AG04449 (cell line): ENCODE data around the gene QKI.

Experiments
- CTCF ChIA-PET: fragments of 350-600 bp; formaldehyde crosslinking; extraction: SDS; loops from one replicate; lab custom pipeline; 2021; ENCODE audit warnings: antibody characterized with exemption; lab: Yijun Ruan, JAX
- POLR2A ChIA-PET: fragments of 400-600, 350-600 bp; formaldehyde crosslinking; extraction: SDS; loops from one replicate; lab custom pipeline; 2020; ENCODE audit warnings: antibody characterized with exemption, inconsistent platforms; lab: Yijun Ruan, JAX
- DNase-seq: peaks from one replicate; pipeline ENCODE4 v3.0.0-alpha.2; 2010; ENCODE audit warnings: low read depth, low spot score
- H3K4me3 ChIP-seq: 2 replicates; pipeline ENCODE4 v1.5.1; 2011; ENCODE audit warnings: low read depth, mild to moderate bottlenecking, control low read depth, low read length
- TF ChIP-seq, protein P1 (sequence below): IDR thresholded peaks from one replicate; pipeline ENCODE4 v1.5.1; 2011; ENCODE audit warnings: mild to moderate bottlenecking, moderate library complexity, low read length, control low read depth, inconsistent platforms; ENCODE audit not compliant: insufficient read depth; ENCODE audit errors: missing control alignments

QKI gene

DNA sequence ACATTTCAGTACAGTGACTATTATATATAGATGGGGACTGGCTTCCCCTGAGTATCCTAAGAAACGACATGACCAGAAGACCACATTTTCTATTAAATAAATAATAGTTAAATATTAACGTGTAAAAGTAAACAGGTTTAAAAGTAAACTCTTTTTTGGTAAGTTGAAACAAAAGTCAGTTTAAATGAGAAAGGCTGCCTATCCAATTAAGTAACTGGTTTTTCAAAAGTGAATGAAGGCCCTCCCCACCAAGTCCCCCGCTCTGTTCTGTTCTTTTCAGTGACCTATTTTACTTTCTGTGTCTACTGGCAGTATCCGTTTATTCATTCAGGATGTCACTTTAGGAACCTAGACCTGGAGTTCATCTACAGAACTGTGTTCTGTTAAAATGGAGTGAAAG, 32.0 kb downstream of the QKI start:
- ChIA-PET POLR2A (no interaction called here), CTCF (no interaction called here)

DNA sequence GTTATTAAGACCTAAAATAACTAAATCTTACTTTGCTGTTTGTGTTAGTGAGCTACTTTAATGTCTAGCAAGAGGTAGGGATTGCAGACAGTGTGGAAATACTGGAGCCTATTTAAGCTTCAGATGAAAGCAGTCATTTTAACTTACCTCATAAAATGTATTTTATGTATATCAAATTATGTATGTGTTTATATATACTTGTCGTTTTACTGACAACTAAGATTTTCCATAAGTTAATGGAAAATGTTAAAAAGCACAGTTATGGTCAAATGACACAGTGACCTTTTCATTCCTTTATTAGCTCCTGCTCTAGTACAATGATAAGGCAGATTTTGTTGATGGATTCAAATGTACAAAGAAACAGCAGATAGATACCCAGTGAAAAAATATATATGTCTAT, 34.6 kb downstream of the QKI start:
- TF ChIP-seq, protein P1, sequence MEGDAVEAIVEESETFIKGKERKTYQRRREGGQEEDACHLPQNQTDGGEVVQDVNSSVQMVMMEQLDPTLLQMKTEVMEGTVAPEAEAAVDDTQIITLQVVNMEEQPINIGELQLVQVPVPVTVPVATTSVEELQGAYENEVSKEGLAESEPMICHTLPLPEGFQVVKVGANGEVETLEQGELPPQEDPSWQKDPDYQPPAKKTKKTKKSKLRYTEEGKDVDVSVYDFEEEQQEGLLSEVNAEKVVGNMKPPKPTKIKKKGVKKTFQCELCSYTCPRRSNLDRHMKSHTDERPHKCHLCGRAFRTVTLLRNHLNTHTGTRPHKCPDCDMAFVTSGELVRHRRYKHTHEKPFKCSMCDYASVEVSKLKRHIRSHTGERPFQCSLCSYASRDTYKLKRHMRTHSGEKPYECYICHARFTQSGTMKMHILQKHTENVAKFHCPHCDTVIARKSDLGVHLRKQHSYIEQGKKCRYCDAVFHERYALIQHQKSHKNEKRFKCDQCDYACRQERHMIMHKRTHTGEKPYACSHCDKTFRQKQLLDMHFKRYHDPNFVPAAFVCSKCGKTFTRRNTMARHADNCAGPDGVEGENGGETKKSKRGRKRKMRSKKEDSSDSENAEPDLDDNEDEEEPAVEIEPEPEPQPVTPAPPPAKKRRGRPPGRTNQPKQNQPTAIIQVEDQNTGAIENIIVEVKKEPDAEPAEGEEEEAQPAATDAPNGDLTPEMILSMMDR: no peak
- no peak for DNase-seq
- H3K4me3 ChIP-seq: no peak overlapping the region
- CTCF ChIA-PET: interaction anchor here (0.6 kb wide), 1 partner anchor 894 kb away, joined by 4 read pairs; no protein-coding TSS in a partner anchor
- POLR2A ChIA-PET: interaction anchor here (0.7 kb wide), 1 partner anchor 1524 kb away, joined by 3 read pairs; no protein-coding TSS in a partner anchor

More for the DNA sequence above, 32.0 kb downstream of the QKI start:
- no peak overlapping the region for H3K4me3 ChIP-seq
- TF ChIP-seq, protein P1: no peak
- DNase-seq: no peak

DNA sequence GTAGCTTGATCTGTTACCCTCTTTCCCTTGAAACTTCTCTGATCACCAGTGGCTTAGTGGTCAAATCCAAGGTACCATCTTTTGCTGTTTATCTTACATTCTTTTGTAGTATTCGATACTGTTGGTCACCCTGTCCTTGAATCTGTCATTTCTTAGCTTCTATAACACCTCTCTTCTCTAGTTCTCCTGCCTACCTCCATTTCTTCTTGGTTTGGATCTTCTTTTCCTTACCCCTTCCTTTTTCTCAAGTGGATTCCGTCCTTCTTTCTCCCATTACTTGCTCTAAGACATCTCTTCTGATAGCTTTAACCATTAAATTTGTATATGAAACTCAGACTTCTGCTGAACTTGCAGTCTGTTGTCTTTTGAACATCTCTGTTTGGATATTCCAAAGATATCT, 39.9 kb downstream of the QKI start:
- TF ChIP-seq, protein P1: no peak
- ChIA-PET POLR2A (no interaction called here), CTCF (no interaction called here)
- no peak overlapping the region for H3K4me3 ChIP-seq
- DNase-seq: no peak

DNA sequence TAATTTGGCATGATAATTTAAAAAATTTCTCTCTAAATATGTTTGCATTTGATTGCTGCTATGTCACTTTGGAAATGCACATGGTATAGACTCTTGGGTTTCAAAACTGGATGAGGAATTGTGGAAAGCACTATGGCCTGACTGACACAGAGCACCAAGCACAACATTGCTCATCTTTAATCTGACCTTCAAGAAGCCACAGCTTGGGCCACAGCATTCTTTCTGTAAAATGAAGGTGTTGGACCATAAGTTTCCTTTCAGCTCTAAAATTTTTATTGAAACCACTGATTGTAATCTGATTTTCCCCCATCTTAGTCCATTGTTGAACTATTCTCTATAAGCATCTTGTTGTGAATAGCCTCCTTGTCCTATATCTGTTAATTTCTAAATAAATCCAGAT, 41.0 kb downstream of the QKI start:
- CTCF ChIA-PET: no interaction called here
- TF ChIP-seq, protein P1: no peak
- no peak for DNase-seq
- H3K4me3 ChIP-seq: no peak overlapping the region
- POLR2A ChIA-PET: no interaction called here

DNA sequence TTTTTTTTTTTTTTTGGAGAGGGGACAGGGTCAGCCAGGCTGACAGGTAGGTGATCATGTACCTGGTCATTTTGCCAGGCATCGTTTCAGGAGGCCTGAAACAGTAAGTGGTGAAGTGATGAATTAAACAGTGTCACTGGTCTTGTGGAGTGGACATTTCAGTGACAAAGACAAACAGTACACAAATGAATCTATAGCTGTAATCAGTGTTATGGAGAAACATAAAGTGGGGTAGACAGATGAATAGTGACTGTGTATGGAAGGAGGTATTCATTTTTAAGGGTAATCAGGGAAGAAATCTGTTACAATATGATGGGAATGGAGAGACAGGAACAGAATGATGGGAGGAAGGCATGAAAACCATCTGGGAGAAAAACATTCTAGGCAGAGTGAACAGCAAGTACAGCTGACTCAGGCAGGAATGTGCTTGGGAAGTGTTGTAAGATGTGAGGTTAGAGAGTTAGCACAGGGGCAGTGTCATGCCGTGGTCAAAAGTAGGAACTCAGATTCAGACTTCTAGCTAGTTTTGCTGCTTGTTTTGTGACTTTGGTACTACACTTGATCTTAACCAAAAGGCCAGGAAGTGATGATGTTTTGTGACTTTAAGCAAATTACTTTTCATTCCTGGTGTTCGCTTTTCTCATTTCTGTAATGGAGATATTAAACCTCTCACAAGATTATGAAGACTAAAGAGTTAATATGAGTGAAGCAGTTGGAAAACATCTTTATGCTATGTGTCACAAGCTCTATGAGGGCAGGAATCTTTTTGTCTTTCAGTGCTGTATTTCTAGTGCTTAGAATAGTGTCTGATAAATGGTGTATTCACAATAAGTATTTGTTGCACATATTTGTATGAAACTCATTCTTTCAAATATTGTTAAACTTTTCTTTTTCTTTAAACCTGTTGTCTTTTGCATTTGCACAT, 43.4 kb downstream of the QKI start:
- DNase-seq: peak; percentile 85
- no peak overlapping the region for H3K4me3 ChIP-seq
- TF ChIP-seq, protein P1: no peak
- CTCF ChIA-PET: interaction anchor here (1.3 kb wide), 1 partner anchor 17 kb away, joined by 3 read pairs; no protein-coding TSS in a partner anchor
- POLR2A ChIA-PET: interaction anchor here (0.6 kb wide), 1 partner anchor 339 kb away, joined by 3 read pairs; no protein-coding TSS in a partner anchor

DNA sequence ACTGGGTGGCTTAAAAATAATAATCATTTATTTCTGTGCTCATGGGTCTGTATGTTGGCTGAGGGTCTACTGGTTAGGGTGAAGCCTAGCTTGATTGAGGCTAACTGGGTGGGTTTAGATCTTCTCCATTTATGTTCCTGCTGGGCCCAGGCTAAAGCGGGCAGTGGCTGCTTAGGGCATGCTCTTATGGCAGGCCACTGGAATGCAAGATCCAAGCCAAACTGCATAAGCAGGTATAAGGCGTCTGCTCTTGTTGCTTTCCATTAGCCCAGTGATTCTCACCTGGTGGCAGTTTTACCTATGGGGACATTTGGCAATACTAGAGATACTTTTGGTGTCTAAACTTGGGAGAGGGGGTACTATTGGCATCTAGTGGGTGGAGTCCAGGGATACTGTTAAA, 44.5 kb downstream of the QKI start:
- TF ChIP-seq, protein P1: no peak
- POLR2A ChIA-PET: no interaction called here
- no peak for DNase-seq
- no peak overlapping the region for H3K4me3 ChIP-seq
- CTCF ChIA-PET: no interaction called here
